Mucosa of descending colon (tissue), 3 donors: Measurements from ENCODE around the gene SGMS2. TPM values are rescaled to one million over a fixed set of nuclear protein-coding genes. Genes with fewer than 3 reads are reported as not detected.

ENCODE experiments used
- ATAC-seq: fragments of 200-7000 bp; cut with Tn5 transposase; one replicate; pipeline ENCODE4 v1.9.1; 2020; ENCODE audit warnings: mild to moderate bottlenecking, moderate library complexity
- DNase-seq, 3 donors: peaks; one replicate each; pipeline ENCODE4 v3.0.0-alpha.2; 2020
- H3K36me3 ChIP-seq: fragments of 200-600 bp; one replicate; pipeline ENCODE4 v1.8.0; 2021; ENCODE audit warnings: low read depth, mild to moderate bottlenecking
- H3K4me1 ChIP-seq: fragments of 200-600 bp; one replicate; pipeline ENCODE4 v1.8.0; 2021; ENCODE audit warnings: low read depth, mild to moderate bottlenecking
- H3K4me3 ChIP-seq: fragments of 200-600 bp; one replicate; pipeline ENCODE4 v1.8.0; 2021; ENCODE audit warnings: mild to moderate bottlenecking
- H3K9me3 ChIP-seq: fragments of 200-600 bp; one replicate; pipeline ENCODE4 v1.8.0; 2021; ENCODE audit warnings: mild to moderate bottlenecking
- intact Hi-C, 2 donors: fragments of 100-400 bp; cut with DNase I in 1 of 2; cut with micrococcal nuclease in 1 of 2; formaldehyde crosslinking; loops; one replicate each; pipeline versions ENCODE4 v1.11.0 to v1.11.1; 2022; cut with DNase I, micrococcal nuclease
- total RNA-seq, 3 donors: library from RNA; stranded (reverse); fragmentation: NEBNext Ultra II Directional in 2 of 3; extraction: Animal tissue kit (Norgen Biotek cat#: 25700) in 2 of 3; gene quantifications; one replicate each; pipeline versions ENCODE4 v1.2.1 to v1.2.4, GENCODE V29; 2021 to 2023
- TF ChIP-seq, protein P1 (sequence below): fragments of 200-600 bp; IDR thresholded peaks from one replicate; pipeline ENCODE4 v1.8.0; 2022; ENCODE audit warnings: antibody characterized with exemption, mild to moderate bottlenecking
- donor health status: DM: no; HTN: no; CAD: no; lungs with moderate emphysema.
- donor health status: DM: no; HTN: no; CAD: no.
- donor health status: DM: no; HTN: yes; CAD: no.

Gene SGMS2
- total RNA-seq, 3 donors from 2014 or later, result 37.5 to 47.8 (median 43.2) TPM

DNA sequence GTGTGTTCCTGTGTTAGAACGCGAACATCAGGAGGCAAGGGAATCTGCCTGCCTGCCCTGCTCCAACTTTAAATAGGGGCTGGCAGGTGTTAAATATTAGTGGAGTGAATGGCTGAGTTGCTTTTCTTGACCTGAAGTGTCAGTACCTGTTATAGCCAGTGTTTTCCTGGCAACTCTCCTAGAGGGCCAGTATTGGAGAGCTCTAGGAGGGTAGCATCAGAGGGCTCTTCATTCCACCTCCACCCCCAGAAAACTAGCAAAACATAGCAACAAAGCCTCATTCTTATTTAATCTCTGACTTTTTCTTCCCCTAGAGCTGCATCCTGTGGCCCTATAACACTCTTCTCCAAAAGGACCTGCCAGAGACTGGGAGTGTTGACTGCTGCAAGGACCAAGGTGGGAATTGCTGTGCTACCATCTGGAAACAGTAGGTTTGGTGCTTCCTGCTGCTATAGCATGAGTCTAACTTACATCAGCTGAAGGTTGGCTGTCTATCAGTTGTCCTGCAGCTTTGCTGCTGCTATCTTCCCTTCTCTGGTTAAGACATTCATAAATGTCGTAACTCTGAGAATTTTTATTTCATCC is 33.5 kb downstream of the SGMS2 start:
- intact Hi-C loops, result no loop called here
- H3K36me3 ChIP-seq, result no peaks in the 10 kb centered on the region
- peaks cover 5% of the 10 kb centered on the region for H3K4me1 ChIP-seq
- DNase-seq (no peak), ATAC-seq (no peak)
- no peak overlapping the region for H3K4me3 ChIP-seq
- TF ChIP-seq, protein P1, sequence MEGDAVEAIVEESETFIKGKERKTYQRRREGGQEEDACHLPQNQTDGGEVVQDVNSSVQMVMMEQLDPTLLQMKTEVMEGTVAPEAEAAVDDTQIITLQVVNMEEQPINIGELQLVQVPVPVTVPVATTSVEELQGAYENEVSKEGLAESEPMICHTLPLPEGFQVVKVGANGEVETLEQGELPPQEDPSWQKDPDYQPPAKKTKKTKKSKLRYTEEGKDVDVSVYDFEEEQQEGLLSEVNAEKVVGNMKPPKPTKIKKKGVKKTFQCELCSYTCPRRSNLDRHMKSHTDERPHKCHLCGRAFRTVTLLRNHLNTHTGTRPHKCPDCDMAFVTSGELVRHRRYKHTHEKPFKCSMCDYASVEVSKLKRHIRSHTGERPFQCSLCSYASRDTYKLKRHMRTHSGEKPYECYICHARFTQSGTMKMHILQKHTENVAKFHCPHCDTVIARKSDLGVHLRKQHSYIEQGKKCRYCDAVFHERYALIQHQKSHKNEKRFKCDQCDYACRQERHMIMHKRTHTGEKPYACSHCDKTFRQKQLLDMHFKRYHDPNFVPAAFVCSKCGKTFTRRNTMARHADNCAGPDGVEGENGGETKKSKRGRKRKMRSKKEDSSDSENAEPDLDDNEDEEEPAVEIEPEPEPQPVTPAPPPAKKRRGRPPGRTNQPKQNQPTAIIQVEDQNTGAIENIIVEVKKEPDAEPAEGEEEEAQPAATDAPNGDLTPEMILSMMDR, result no peak
- no peaks in the 10 kb centered on the region for H3K9me3 ChIP-seq

- Histone ChIP-seq H3K4me3 (no peak overlapping the region), H3K36me3 (no peaks in the 10 kb centered on the region), H3K9me3 (no peaks in the 10 kb centered on the region), H3K4me1 (peaks cover 5% of the 10 kb centered on the region)
- DNase-seq (peak in 1 of 3 donors; percentile 25), ATAC-seq (peak; percentile 89)
- TF ChIP-seq, protein P1, result no peak
- intact Hi-C loops, result no loop called here
Measured at GRCh38 chr4:107862658-107863057, 37.9 kb downstream of the SGMS2 start.

DNA sequence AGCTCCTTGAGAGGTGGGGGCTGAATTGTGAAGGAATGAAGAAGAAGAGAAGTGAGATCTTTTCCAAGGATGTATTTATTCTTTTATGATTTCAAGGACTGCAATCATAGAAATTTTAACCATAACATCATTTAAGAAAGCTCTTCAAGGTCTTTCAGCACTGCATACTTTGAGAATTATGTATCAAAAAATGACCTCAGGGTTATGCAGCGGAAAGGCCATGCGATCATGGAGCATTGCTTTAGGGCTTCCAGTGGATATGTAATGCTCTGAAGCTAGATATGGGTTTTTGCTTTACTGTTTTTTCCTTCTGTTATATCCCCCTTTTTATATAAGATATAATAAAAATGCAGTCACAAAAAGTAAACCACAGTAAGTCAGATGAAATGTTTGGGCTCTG is 38.7 kb downstream of the SGMS2 start:
- Histone ChIP-seq H3K4me3 (no peak overlapping the region), H3K36me3 (no peaks in the 10 kb centered on the region), H3K4me1 (peaks cover 5% of the 10 kb centered on the region), H3K9me3 (no peaks in the 10 kb centered on the region)
- ATAC-seq, result no peak
- intact Hi-C loops, result no loop called here
- no peak for DNase-seq
- TF ChIP-seq, protein P1, result no peak

DNA sequence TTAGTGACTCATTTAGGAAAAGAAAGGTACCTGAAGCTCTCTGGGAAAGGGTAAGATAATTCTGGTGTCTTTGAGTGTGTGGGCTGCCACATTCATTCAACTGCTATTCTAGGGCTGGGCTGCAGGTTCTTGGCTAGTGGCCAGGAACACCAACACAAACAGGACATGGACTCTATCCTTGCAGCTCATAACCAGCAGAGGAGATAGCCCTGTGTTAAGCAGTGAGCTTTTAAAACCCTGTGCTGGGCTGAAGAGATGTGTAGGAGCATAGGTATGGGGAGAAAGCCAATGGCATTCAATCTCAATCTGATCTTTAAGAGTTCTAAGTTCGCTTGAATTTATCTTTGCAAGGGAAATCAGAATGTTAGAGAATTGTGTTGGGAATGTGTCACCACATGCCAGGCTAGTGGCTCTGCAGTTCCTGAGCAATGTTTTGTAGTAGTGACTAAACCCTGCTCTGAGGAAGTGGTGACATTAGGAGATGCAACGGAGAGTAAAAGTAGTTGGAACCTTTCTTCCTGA is 39.2 kb downstream of the SGMS2 start:
- intact Hi-C loops, result no loop called here
- H3K4me3 ChIP-seq, result no peak overlapping the region
- H3K36me3 ChIP-seq, result no peaks in the 10 kb centered on the region
- DNase-seq (peak; percentile 47 to 71 (median 58)), ATAC-seq (peak; percentile 90)
- peaks cover 5% of the 10 kb centered on the region for H3K4me1 ChIP-seq
- no peaks in the 10 kb centered on the region for H3K9me3 ChIP-seq
- TF ChIP-seq, protein P1, result no peak

DNA sequence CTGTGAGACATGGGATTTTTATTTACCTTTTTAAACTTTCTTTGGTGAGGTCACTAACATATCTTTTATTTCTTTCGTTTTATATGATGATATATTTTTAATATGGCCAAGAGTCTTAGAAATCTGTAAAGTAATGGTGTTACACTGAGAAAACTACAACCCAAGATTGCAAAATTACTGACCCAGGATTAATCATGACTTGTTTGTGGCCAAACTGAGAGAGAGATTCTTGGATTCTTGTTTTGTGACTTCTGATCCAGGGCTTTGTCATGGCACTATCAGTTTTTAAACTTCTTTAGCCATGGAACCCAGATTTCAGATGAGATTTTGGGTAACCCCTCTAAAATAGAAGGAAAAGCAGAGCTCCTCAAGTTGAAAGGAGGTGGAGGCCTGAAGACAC is 42.0 kb downstream of the SGMS2 start:
- ATAC-seq (no peak), DNase-seq (no peak)
- TF ChIP-seq, protein P1, result no peak
- intact Hi-C loops, result no loop called here
- Histone ChIP-seq H3K9me3 (no peaks in the 10 kb centered on the region), H3K4me1 (peaks cover 5% of the 10 kb centered on the region), H3K4me3 (no peak overlapping the region), H3K36me3 (no peaks in the 10 kb centered on the region)
